Fibroblast of the aortic adventitia (primary cell): ENCODE data around the gene ZNF497. TPM values are rescaled to one million over a fixed set of nuclear protein-coding genes. Genes with fewer than 3 reads are reported as not detected.
A peak's percentile ranks its signal among the peaks of the same experiment; 100 is the strongest.

Source experiments
- DNase-seq: peaks from one replicate; pipeline ENCODE4 v3.0.0-alpha.2; 2010; ENCODE audit warnings: low read depth
- H3K4me3 ChIP-seq: 2 replicates; pipeline ENCODE4 v1.5.1; 2011; ENCODE audit warnings: low read depth, mild to moderate bottlenecking, control low read depth, low read length, moderate library complexity
- CTCF ChIP-seq: IDR thresholded peaks from 2 replicates; pipeline ENCODE4 v1.5.1; 2011; ENCODE audit warnings: mild to moderate bottlenecking, low read length, control low read depth, inconsistent platforms; ENCODE audit not compliant: insufficient read depth
- total RNA-seq: library from RNA; depleted of rRNA; stranded (reverse); fragments of >200 nt; gene quantifications from 2 replicates; pipeline ENCODE4 v1.2.3, GENCODE V29; 2012; ENCODE audit warnings: low replicate concordance

Gene ZNF497
- total RNA-seq, 1 donor = 1.1 TPM

GRCh38 chr19:58336820-58337219 lies 25.7 kb downstream of the ZNF497 start:
- DNase-seq = no peak

GRCh38 chr19:58336216-58336615 lies 26.3 kb downstream of the ZNF497 start:
- no peak for TF ChIP-seq CTCF
- no peak for DNase-seq
- no peak overlapping the region for H3K4me3 ChIP-seq

More at GRCh38 chr19:58336820-58337219, 25.7 kb downstream of the ZNF497 start:
- TF ChIP-seq CTCF = no peak
- H3K4me3 ChIP-seq = no peak overlapping the region

GRCh38 chr19:58335630-58336029 lies 26.9 kb downstream of the ZNF497 start:
- no peak for DNase-seq
- TF ChIP-seq CTCF = no peak
- no peak overlapping the region for H3K4me3 ChIP-seq

GRCh38 chr19:58334691-58335249 lies 27.8 kb downstream of the ZNF497 start:
- TF ChIP-seq CTCF = no peak
- no peak overlapping the region for H3K4me3 ChIP-seq
- DNase-seq = no peak

GRCh38 chr19:58332697-58333096 lies 29.9 kb downstream of the ZNF497 start:
- TF ChIP-seq CTCF = no peak
- no peak overlapping the region for H3K4me3 ChIP-seq
- DNase-seq = no peak

GRCh38 chr19:58330458-58330857 lies 32.1 kb downstream of the ZNF497 start:
- no peak for TF ChIP-seq CTCF
- DNase-seq = peak; percentile 81
- H3K4me3 ChIP-seq = no peak overlapping the region

- no peak overlapping the region for H3K4me3 ChIP-seq
- no peak for TF ChIP-seq CTCF
- DNase-seq = no peak
Observed at GRCh38 chr19:58328999-58329398, 33.6 kb downstream of the ZNF497 start.
